Measurements from ENCODE around the gene RNF224.
"Not testable (repeated sequence)": the region's sequence is repeated elsewhere in the genome, so short reads cannot be mapped to it uniquely, and the experiment has no call there.

RNF224 gene

GRCh38 chr9:137228968-137229896 is 1.9 kb downstream of the RNF224 start:
- DNase-seq = no peak

GRCh38 chr9:137229903-137230704 is 2.8 kb downstream of the RNF224 start:
- DNase-seq = no peak

- no peak for DNase-seq
These were observed 3.5 kb downstream of the RNF224 start, which contains the start of gene SLC34A3 for GRCh38 chr9:137230705-137231371. Gene SLC34A3 (plus strand): TSS chr9:137230901. CDS start chr9:137231703, 802 bp downstream.

- DNase-seq = no peak
These were observed 4.2 kb downstream of the RNF224 start for GRCh38 chr9:137231372-137232039.

- DNase-seq = no peak
These were observed 4.8 kb downstream of the RNF224 start for GRCh38 chr9:137232101-137232500.

GRCh38 chr9:137232510-137232909 is 5.2 kb downstream of the RNF224 start:
- no peak for DNase-seq

- no peak for DNase-seq
These were observed 6.1 kb downstream of the RNF224 start for GRCh38 chr9:137233143-137233980.

GRCh38 chr9:137234055-137234697 is 6.9 kb downstream of the RNF224 start:
- DNase-seq = no peak

- no peak for DNase-seq
These were observed 7.6 kb downstream of the RNF224 start for GRCh38 chr9:137234758-137235423.

GRCh38 chr9:137235424-137236237 is 8.3 kb downstream of the RNF224 start:
- no peak for DNase-seq

GRCh38 chr9:137236238-137236935 is 9.1 kb downstream of the RNF224 start:
- DNase-seq = peak; percentile 64

- no peak for DNase-seq
These were observed 9.7 kb downstream of the RNF224 start for GRCh38 chr9:137236936-137237421.

- no peak for DNase-seq
These were observed 10.7 kb downstream of the RNF224 start for GRCh38 chr9:137237759-137238726.

- DNase-seq = not testable (repeated sequence)
These were observed 12.4 kb downstream of the RNF224 start for GRCh38 chr9:137239541-137240200.

- DNase-seq = peak; percentile 55
These were observed 13.1 kb downstream of the RNF224 start for GRCh38 chr9:137240318-137240840.

GRCh38 chr9:137240841-137241489 is 13.7 kb downstream of the RNF224 start, which contains the start of gene TUBB4B:
Gene TUBB4B (plus strand): TSS chr9:137241287. CDS start chr9:137241361, 74 bp downstream.
- DNase-seq = peak; percentile 99

Data from NCI-H1105 treated with DMSO at 0.1 percent for 48 hours (cell line).